ENCODE data around the gene MYO16. TPM values are rescaled to one million over a fixed set of nuclear protein-coding genes. Genes with fewer than 3 reads are reported as not detected.

The MYO16 gene
- total and polyA plus RNA-seq, 7 donors: 0.01 to 0.46 (median 0.30) TPM

- intact Hi-C loops (cut with DNase I): no loop called here
- ATAC-seq: no peak
- Histone ChIP-seq H3K4me3 (no peak overlapping the region), H3K9me3 (peaks cover 4% of the 10 kb centered on the region), H3K36me3 (ENCODE audit: insufficient read depth in 1 of 2, low read depth in 1 of 2) (no peaks in the 10 kb centered on the region), H3K4me1 (no peaks in the 10 kb centered on the region), H3K27me3 (ENCODE audit: insufficient read depth in 3 of 3, low read length in 2 of 3) (no peaks in the 10 kb centered on the region), H3K27ac (no peak overlapping the region)
- 68 to 85% (median 83%) methylated on average over 4 of the region's 4 CpGs for WGBS, 3 donors
- DNase-seq: no peak
- no peak for TF ChIP-seq CTCF (IDR thresholded peaks at IDR 0.05)
These were observed 18.9 kb upstream of the MYO16 start for GRCh38 chr13:108610507-108610906.

GRCh38 chr13:108615241-108615640 lies 14.2 kb upstream of the MYO16 start:
- Histone ChIP-seq H3K4me3 (no peak overlapping the region), H3K36me3 (ENCODE audit: insufficient read depth in 1 of 2, low read depth in 1 of 2) (no peaks in the 10 kb centered on the region), H3K4me1 (no peaks in the 10 kb centered on the region), H3K27ac (no peak overlapping the region), H3K9me3 (peaks cover 4% of the 10 kb centered on the region), H3K27me3 (ENCODE audit: insufficient read depth in 3 of 3, low read length in 2 of 3) (no peaks in the 10 kb centered on the region)
- no peak for TF ChIP-seq CTCF (IDR thresholded peaks at IDR 0.05)
- DNase-seq: no peak
- ATAC-seq: no peak
- intact Hi-C loops (cut with DNase I): no loop called here
- WGBS, 3 donors: 75 to 82% (median 76%) methylated on average over 3 of the region's 3 CpGs

- WGBS, 3 donors: 60 to 84% (median 65%) methylated on average over 1 of the region's 1 CpG
- no peak for TF ChIP-seq CTCF (IDR thresholded peaks at IDR 0.05)
These were observed 11.2 kb upstream of the MYO16 start for GRCh38 chr13:108618233-108618632.

GRCh38 chr13:108621462-108621861 lies 7.9 kb upstream of the MYO16 start:
- intact Hi-C loops (cut with DNase I): no loop called here
- DNase-seq: no peak
- no peaks in the 10 kb centered on the region for H3K4me1 ChIP-seq
- H3K9me3 ChIP-seq: no peaks in the 10 kb centered on the region
- no peak overlapping the region for H3K27ac ChIP-seq
- H3K36me3 ChIP-seq (ENCODE audit: insufficient read depth in 1 of 2, low read depth in 1 of 2): no peaks in the 10 kb centered on the region
- no peak for TF ChIP-seq CTCF (IDR thresholded peaks at IDR 0.05)
- H3K4me3 ChIP-seq: no peak overlapping the region
- 77 to 78% (median 78%) methylated on average over 7 of the region's 7 CpGs for WGBS, 3 donors
- ATAC-seq: no peak
- no peaks in the 10 kb centered on the region for H3K27me3 ChIP-seq (ENCODE audit: insufficient read depth in 3 of 3, low read length in 2 of 3)

More at GRCh38 chr13:108618233-108618632, 11.2 kb upstream of the MYO16 start:
- Histone ChIP-seq H3K27me3 (ENCODE audit: insufficient read depth in 3 of 3, low read length in 2 of 3) (no peaks in the 10 kb centered on the region), H3K4me3 (no peak overlapping the region), H3K36me3 (ENCODE audit: insufficient read depth in 1 of 2, low read depth in 1 of 2) (no peaks in the 10 kb centered on the region), H3K9me3 (peaks cover 4% of the 10 kb centered on the region), H3K4me1 (no peaks in the 10 kb centered on the region), H3K27ac (no peak overlapping the region)
- ATAC-seq (no peak), DNase-seq (no peak)
- intact Hi-C loops (cut with DNase I): no loop called here

- no peak for ATAC-seq
- DNase-seq: no peak
- H3K36me3 ChIP-seq (ENCODE audit: insufficient read depth in 1 of 2, low read depth in 1 of 2): no peaks in the 10 kb centered on the region
- no peaks in the 10 kb centered on the region for H3K27me3 ChIP-seq (ENCODE audit: insufficient read depth in 3 of 3, low read length in 2 of 3)
- H3K9me3 ChIP-seq: no peaks in the 10 kb centered on the region
- H3K4me3 ChIP-seq: no peak overlapping the region
- H3K27ac ChIP-seq: no peak overlapping the region
- intact Hi-C loops (cut with DNase I): no loop called here
- WGBS, 3 donors: 82 to 91% (median 89%) methylated on average over 3 of the region's 3 CpGs
- TF ChIP-seq CTCF (IDR thresholded peaks at IDR 0.05): no peak
- no peaks in the 10 kb centered on the region for H3K4me1 ChIP-seq
These were observed 5.3 kb upstream of the MYO16 start for GRCh38 chr13:108624108-108624507.

All from psoas muscle (tissue), 8 donors.